A673 (cell line): ENCODE results near the gene NAGLU.

Source experiments
- CTCF ChIP-seq: fragments of 300-800, 200-600 bp; sonication (generic); conservative IDR thresholded peaks from 2 replicates; pipeline ENCODE4 v1.5.1; 2017; ENCODE audit warnings: low read depth, mild to moderate bottlenecking, antibody characterized with exemption, low read length, moderate library complexity, mixed read lengths
- EZH2 ChIP-seq: fragments of 200-600 bp; sonication (generic); IDR thresholded peaks from 2 replicates; pipeline ENCODE4 v1.6.1; 2017; ENCODE audit warnings: borderline replicate concordance, low read depth, mild to moderate bottlenecking, mixed read lengths, antibody characterized with exemption, low read length; ENCODE audit not compliant: poor library complexity, severe bottlenecking

GRCh38 chr17:42548070-42548837 lies 12.2 kb downstream of the NAGLU start:
- TF ChIP-seq CTCF, result peak; percentile 50
- TF ChIP-seq EZH2, result no peak
